ENCODE data around the gene PTPA.
A peak's percentile ranks its signal among the peaks of the same experiment; 100 is the strongest.
"Not testable (repeated sequence)": the region's sequence is repeated elsewhere in the genome, so short reads cannot be mapped to it uniquely, and the experiment has no call there.

Gene PTPA

GRCh38 chr9:129161534-129161837 lies 50.3 kb downstream of the PTPA start:
- DNase-seq, result no peak

- no peak for DNase-seq
Observed at GRCh38 chr9:129162497-129163197, 51.4 kb downstream of the PTPA start.

GRCh38 chr9:129163198-129163670 lies 52.0 kb downstream of the PTPA start:
- not testable (repeated sequence) for DNase-seq

- no peak for DNase-seq
Observed at GRCh38 chr9:129163753-129164152, 52.5 kb downstream of the PTPA start.

GRCh38 chr9:129164246-129164930 lies 53.2 kb downstream of the PTPA start:
- DNase-seq, result peak; percentile 83

- DNase-seq, result no peak
Observed at GRCh38 chr9:129165198-129165597, 54.0 kb downstream of the PTPA start.

- DNase-seq, result peak; percentile 77
Observed at GRCh38 chr9:129166623-129167557, 55.7 kb downstream of the PTPA start.

- DNase-seq, result no peak
Observed at GRCh38 chr9:129170229-129170628, 59.0 kb downstream of the PTPA start.

GRCh38 chr9:129171993-129172751 lies 61.0 kb downstream of the PTPA start:
- DNase-seq, result no peak

GRCh38 chr9:129172816-129173215 lies 61.6 kb downstream of the PTPA start:
- no peak for DNase-seq

- DNase-seq, result no peak
Observed at GRCh38 chr9:129173296-129174101, 62.3 kb downstream of the PTPA start.

- peak; percentile 93 for DNase-seq
Observed at GRCh38 chr9:129174102-129174723, 63.0 kb downstream of the PTPA start.

GRCh38 chr9:129174724-129175514 lies 63.7 kb downstream of the PTPA start:
- DNase-seq, result peak; percentile 88

GRCh38 chr9:129175515-129175824 lies 64.3 kb downstream of the PTPA start:
- no peak for DNase-seq

GRCh38 chr9:129175825-129176633 lies 64.8 kb downstream of the PTPA start:
- DNase-seq, result peak; percentile 95

- peak; percentile 65 for DNase-seq
Observed at GRCh38 chr9:129176701-129177442, 65.7 kb downstream of the PTPA start.

GRCh38 chr9:129177443-129177790 lies 66.2 kb downstream of the PTPA start:
- no peak for DNase-seq

- peak; percentile 97 for DNase-seq
Observed at GRCh38 chr9:129177791-129178567, 66.8 kb downstream of the PTPA start, which contains the start of gene IER5L. Gene IER5L, minus strand, starts transcription at chr9:129178261. Its CDS starts 209 bp downstream, at chr9:129178052.
